Gastrocnemius medialis (tissue), 4 donors: Measurements from ENCODE around the gene DBNDD1.

Experiments
- CTCF ChIP-seq, 5 experiments: fragments of 450-650 bp in 3 of 5; fragments of 200-600 bp in 2 of 5; sonication (generic) in 2 of 5; IDR thresholded peaks in 4 of 5; conservative IDR thresholded peaks in 1 of 5; 1 replicate in 4 of 5; 2 replicates in 1 of 5; pipeline ENCODE4 v1.5.1; 2016 to 2019; ENCODE audit warnings: antibody characterized with exemption in 5 of 5, mild to moderate bottlenecking in 3 of 5, moderate library complexity in 3 of 5
- POLR2A ChIP-seq, 2 donors: fragments of 450-650 bp; IDR thresholded peaks; one replicate each; pipeline ENCODE4 v1.6.1; 2017; ENCODE audit warnings: antibody characterized with exemption in 2 of 2, mild to moderate bottlenecking in 2 of 2, moderate library complexity in 2 of 2

GRCh38 chr16:90015586-90016338 is 3.5 kb downstream of the DBNDD1 start:
- TF ChIP-seq CTCF (IDR thresholded peaks at IDR 0.05 in 4 of 5, conservative IDR thresholded peaks at IDR 0.05 in 1 of 5) (no peak), POLR2A (IDR thresholded peaks at IDR 0.05) (no peak)
